Esophagus squamous epithelium (tissue), 4 donors: ENCODE data around the gene FGGY.

Source experiments
- CTCF ChIP-seq, 6 experiments: fragments of 450-650 bp in 4 of 6; fragments of 200-600 bp in 2 of 6; sonication (generic) in 2 of 6; IDR thresholded peaks; one replicate each; pipeline ENCODE4 v1.5.1; 2016 to 2019; ENCODE audit warnings: antibody characterized with exemption in 6 of 6, mild to moderate bottlenecking in 4 of 6, moderate library complexity in 4 of 6
- POLR2A ChIP-seq, 4 donors: fragments of 450-650 bp; IDR thresholded peaks; one replicate each; pipeline ENCODE4 v1.6.1; 2017; ENCODE audit warnings: antibody characterized with exemption in 4 of 4, mild to moderate bottlenecking in 4 of 4, moderate library complexity in 3 of 4

DNA sequence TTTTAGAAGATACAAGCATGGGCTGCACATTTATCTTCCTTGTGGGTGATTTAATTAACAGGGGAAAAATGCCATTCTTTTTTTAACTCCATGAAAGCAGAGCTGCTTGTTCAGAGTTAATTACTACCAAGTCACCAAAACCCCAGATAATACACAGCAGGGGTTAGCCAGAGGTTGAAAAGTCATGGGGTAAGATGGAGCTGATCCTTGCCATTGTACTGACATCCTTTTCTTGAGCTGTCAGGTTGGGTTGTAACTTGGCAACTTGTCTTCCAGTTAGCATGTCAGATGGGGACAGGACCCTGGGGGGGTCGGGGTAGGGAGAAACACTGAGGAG, 260.6 kb downstream of the FGGY start:
- TF ChIP-seq CTCF (IDR thresholded peaks at IDR 0.05) (no peak), POLR2A (IDR thresholded peaks at IDR 0.05) (no peak)
